ENCODE results near the gene NDUFAF3.

DNA sequence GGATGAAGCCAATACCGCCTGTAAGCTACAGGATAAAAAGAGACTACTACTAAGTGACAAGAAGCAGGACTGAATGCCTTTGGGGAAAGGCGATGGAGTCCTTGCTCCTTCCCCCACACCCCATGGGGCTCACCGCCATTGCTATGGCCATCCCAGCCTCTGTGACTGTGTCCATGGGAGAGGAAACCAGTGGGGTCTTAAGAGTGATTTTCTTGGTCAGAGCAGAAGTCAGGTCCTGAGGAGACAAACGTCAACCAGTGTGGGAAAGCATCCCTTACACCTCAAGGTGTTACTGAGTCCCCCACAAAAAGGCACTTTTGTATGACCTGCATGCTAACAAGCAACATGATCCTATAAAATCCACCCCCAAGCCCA, 6.4 kb downstream of the NDUFAF3 start:
- TF ChIP-seq, protein P1, sequence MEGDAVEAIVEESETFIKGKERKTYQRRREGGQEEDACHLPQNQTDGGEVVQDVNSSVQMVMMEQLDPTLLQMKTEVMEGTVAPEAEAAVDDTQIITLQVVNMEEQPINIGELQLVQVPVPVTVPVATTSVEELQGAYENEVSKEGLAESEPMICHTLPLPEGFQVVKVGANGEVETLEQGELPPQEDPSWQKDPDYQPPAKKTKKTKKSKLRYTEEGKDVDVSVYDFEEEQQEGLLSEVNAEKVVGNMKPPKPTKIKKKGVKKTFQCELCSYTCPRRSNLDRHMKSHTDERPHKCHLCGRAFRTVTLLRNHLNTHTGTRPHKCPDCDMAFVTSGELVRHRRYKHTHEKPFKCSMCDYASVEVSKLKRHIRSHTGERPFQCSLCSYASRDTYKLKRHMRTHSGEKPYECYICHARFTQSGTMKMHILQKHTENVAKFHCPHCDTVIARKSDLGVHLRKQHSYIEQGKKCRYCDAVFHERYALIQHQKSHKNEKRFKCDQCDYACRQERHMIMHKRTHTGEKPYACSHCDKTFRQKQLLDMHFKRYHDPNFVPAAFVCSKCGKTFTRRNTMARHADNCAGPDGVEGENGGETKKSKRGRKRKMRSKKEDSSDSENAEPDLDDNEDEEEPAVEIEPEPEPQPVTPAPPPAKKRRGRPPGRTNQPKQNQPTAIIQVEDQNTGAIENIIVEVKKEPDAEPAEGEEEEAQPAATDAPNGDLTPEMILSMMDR (IDR thresholded peaks at IDR 0.05), result no peak
- no peak for TF ChIP-seq EZH2phosphoT487 (IDR thresholded peaks at IDR 0.05; ENCODE audit: borderline replicate concordance, low read depth)

All from SK-N-SH (cell line).